HG03558 (cell line): Measurements from ENCODE around the gene THRAP3.
"Not testable (repeated sequence)": the region's sequence is repeated elsewhere in the genome, so short reads cannot be mapped to it uniquely, and the experiment has no call there.

Source experiments
- ATAC-seq: cut with Tn5 transposase; IDR thresholded peaks from one replicate; pipeline ENCODE4 v1.9.1; 2021; ENCODE audit warnings: moderate number of reproducible peaks; ENCODE audit not compliant: unreplicated experiment; ENCODE audit errors: extremely low read depth

The THRAP3 gene

GRCh38 chr1:36247538-36247937, 23.3 kb downstream of the THRAP3 start:
- no peak for ATAC-seq

- no peak for ATAC-seq
Measured at GRCh38 chr1:36248250-36248894, 24.1 kb downstream of the THRAP3 start.

DNA sequence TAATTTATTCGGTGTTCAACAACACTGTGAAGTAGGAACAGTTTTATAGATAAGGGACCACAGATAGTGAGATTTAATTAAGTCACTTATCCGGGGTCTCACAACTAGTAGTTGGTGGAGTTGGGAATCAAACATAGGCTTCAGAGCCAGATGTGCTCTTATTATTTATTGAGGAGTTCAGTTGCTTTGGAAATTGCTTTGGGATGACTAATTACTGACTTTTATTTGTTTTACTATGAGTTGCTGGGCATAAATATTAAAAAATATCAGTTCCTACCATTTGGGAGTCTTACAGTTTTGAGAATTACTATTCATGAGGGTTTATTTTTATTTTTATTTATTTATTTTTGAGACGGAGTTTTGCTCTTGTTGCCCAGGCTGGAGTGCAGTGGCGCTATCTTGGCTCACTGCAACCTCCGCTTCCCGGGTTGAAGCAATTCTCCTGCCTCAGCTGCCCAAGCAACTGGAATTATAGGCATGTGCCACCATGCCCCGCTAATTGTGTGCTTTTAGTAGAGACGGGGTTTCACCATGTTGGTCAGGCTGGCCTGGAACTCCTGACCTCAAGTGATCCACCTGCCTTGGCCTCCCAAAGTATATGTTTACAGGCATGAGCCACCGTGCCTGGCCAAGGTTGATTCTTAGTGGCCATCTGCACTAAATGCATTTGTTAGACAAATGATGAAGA, 27.7 kb downstream of the THRAP3 start:
- ATAC-seq: no peak

DNA sequence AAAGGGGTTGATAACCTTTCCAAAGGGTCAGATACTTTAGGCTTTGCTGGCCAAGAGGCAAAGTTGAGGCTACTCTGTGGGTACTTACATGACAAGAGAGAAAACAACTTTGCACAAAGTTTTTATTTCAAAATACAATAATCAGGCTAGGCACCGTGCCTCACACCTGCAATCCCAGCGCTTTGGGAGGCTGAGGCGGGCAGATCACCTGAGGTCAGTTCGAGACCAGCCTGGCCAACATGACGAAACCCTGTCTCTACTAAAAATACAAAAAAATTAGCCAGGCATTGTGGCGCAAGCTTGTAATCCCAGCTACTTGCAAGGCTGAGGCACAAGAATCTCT, 28.2 kb downstream of the THRAP3 start:
- not testable (repeated sequence) for ATAC-seq

- ATAC-seq: no peak
Measured at GRCh38 chr1:36253161-36253862, 29.1 kb downstream of the THRAP3 start.

GRCh38 chr1:36256558-36257374, 32.5 kb downstream of the THRAP3 start:
- no peak for ATAC-seq

- ATAC-seq: no peak
Measured at GRCh38 chr1:36257375-36257767, 33.1 kb downstream of the THRAP3 start.

DNA sequence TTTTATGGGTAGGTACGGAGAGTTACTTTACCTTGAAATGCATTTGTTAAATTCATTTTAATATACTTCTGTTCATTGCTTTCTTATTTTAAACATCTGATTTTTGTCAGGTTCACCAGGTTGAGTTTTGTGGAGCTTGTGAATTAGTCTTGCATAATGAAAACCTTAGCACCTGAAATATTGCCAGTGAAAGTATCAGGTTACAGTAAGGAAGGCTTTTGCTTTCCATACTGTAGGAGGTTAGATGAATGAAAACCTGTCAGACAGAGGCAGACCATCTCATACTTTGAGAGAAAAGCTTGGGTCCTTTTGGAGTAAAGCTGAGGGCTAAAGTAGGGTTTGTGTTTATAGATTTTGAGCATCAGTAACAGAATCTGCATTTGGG, 34.7 kb downstream of the THRAP3 start:
- no peak for ATAC-seq

GRCh38 chr1:36268981-36269380, 44.7 kb downstream of the THRAP3 start:
- ATAC-seq: no peak

DNA sequence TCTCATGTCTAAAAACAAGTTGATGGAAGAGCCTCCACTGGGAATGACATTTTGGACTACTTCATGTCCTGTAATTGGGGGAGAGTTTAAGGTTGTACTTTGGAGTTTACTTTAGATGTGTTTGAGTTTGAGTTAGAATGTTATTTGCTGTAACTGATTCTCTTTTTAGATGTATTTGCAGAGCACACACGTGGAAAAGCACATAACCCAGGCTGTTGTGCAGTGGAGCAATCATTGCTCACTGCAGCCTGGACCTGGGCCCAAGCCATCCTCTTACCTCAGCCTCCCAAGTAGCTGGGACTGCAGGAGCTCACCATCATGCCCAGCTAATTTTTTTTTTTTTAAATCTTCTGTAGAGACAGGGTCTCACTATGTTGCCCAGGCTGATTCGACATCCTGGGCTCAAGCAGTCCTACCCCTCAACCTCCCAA, 45.2 kb downstream of the THRAP3 start:
- no peak for ATAC-seq

DNA sequence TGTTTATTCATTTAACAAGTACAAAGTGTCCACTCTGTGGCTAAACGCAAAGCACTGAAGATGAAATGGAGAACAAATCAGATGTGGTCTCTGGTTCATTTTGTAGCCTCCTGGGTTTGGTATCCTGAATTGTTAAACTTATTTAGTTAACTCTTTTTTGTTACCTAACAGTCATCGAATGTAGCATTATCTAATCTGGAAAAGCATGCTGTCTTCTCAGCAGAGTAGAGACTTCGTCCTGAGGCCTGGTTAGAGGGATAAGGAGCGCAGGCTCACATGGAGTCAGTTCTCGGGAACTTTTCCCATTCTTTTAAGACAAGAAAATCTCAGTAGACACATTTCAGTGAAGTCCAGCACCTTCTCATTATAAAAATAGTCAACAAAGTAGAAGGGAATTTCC, 48.8 kb downstream of the THRAP3 start:
- ATAC-seq: no peak

- no peak for ATAC-seq
Measured at GRCh38 chr1:36274201-36274600, 50.0 kb downstream of the THRAP3 start.

- no peak for ATAC-seq
Measured at GRCh38 chr1:36276688-36277087, 52.4 kb downstream of the THRAP3 start.

DNA sequence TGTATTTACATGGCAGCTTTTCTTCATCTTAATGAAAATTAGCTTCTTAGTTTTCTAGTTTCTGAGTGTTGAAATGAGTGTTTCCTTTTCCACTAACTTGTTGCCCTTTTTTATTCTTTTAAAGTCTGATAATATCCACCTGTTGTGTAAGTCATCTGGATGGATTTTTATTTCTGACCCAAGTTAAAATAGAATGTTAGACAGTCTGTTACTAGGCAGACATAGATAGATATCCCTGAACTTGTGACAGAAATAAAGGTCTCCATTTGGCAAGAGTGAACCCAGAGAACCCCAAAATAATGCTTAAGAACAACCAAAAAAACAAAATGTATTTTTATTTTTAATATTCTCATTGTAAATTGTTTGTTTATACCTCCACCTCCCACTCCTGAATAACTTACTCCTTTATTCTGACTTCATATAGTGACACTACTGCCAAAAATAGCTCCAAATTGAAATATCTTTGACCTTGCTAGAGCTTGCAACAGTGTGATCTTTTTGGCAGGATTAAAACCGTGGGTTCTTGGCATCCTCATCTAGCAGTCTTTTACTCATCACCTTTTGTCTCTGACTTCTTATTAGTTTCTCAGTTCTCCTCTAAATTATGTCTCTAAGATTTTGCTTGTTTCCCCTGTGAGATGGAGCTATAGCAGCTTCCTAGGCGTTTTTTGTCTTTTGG, 55.0 kb downstream of the THRAP3 start:
- no peak for ATAC-seq

DNA sequence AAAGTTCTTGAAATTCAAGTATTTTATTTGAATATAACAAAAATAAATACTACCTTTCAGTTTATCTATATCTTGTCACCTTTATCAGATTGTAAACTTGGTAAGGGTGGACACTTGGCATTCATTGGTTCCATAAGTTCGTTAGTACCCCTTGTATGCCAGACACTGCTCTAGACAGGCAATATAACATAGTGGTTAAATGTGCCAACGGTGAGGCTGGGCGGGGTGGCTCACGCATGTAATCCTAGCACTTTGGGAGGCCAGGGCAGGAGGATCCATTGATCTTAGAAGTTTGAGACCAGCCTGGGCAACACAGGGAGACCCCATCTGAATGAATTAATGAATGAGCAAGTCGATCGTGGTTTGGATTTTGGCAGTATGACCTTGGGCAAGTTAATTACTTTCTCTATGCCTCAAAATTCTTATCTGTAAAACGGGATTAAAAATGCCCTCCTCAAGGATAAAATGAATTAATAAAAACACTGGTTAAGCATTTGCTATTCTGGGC, 55.6 kb downstream of the THRAP3 start:
- ATAC-seq: no peak

GRCh38 chr1:36284061-36284460, 59.8 kb downstream of the THRAP3 start:
- no peak for ATAC-seq

- no peak for ATAC-seq
Measured at GRCh38 chr1:36284517-36284916, 60.3 kb downstream of the THRAP3 start.

GRCh38 chr1:36285443-36286101, 61.3 kb downstream of the THRAP3 start:
- no peak for ATAC-seq

- no peak for ATAC-seq
Measured at GRCh38 chr1:36286802-36287201, 62.6 kb downstream of the THRAP3 start.

DNA sequence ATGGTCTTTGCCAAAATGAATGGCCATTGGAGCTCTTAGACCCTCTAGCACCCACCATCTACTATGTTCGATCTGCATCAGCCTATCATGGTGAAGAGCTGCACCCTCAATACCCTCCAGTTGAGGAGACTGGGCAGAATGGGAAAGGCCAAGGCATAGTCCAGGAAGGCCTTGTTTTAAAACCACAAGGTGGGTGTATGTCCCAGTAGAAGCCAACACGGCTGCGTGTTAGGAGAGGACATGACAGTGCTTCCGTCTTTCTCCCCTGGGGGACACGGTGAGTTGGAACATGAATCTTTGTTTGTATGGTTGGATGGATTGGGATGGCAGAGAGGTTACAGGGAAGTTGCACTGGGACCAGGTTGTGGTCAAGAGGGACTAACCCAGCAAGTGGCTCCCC, 63.4 kb downstream of the THRAP3 start:
- ATAC-seq: no peak
